VCaP (cell line): ENCODE data around the gene NDEL1.

ENCODE experiments used
- H3K27ac ChIP-seq: fragments of 450-650 bp; 2 replicates; pipeline ENCODE4 v1.5.1; 2017
- TF ChIP-seq, protein P1 (sequence below): fragments of 450-650 bp; conservative IDR thresholded peaks from 2 replicates; pipeline ENCODE4 v1.5.1; 2017; ENCODE audit warnings: mild to moderate bottlenecking, moderate library complexity

NDEL1 gene

DNA sequence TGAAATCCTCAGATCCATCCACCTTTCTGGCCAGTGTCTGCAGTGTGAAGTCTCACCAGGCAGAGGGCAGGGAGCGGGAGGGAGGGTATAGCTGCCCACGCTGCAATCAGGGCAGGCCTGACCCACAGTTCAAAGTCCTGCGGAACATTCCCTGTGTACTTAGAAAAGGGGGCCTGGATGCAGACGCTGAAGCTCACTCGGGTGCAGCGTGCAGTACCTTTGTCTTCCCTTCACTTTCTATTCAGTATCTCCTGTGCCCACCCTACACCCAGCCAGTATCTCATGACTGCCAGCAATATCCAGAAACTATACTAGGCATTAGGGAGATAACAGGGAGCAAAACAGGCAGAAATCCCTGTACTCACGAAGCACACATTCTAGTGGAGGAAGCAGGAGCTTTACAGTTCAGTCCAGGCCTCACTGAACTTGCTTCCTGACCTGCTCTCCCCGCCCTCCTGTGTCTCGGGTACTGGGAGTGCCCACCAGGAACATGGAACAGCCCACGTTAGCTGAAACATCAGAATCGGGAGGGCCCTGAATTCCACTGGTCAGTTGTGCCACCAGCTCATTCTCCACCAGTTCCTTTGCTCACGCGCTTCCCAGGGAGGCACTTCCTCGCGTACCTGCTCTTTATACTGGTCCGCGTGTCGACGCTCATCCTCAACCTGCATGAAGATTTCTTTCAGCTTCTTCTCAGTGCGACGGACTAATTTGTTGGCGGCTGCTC is 42.2 kb downstream of the NDEL1 start:
- H3K27ac ChIP-seq, result no peak overlapping the region
- TF ChIP-seq, protein P1, sequence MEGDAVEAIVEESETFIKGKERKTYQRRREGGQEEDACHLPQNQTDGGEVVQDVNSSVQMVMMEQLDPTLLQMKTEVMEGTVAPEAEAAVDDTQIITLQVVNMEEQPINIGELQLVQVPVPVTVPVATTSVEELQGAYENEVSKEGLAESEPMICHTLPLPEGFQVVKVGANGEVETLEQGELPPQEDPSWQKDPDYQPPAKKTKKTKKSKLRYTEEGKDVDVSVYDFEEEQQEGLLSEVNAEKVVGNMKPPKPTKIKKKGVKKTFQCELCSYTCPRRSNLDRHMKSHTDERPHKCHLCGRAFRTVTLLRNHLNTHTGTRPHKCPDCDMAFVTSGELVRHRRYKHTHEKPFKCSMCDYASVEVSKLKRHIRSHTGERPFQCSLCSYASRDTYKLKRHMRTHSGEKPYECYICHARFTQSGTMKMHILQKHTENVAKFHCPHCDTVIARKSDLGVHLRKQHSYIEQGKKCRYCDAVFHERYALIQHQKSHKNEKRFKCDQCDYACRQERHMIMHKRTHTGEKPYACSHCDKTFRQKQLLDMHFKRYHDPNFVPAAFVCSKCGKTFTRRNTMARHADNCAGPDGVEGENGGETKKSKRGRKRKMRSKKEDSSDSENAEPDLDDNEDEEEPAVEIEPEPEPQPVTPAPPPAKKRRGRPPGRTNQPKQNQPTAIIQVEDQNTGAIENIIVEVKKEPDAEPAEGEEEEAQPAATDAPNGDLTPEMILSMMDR, result no peak

DNA sequence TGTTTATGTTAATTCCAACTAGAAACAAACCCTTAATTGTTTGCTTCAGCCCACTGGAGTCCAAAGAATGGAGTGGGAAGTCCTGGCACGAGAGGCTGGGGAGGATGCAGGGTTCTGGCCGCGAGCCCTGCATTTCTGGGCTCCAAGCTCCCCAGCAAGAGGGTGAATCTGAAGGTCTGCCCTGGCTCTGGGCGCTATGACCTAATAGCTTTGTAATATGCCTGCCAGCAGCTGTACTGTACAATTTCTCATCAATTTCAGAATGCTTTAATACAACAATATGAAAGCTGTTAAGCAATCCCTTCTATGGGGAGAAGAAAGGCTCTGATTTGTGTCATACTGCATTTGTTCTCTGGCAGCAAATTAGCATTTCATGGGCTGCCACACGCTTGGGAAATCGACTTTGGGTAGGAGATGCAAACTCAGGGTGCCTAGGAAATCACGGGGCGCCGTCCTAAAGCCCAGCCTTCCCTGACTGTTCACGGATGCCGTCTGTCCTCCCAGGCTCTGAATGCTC is 43.8 kb downstream of the NDEL1 start:
- no peak overlapping the region for H3K27ac ChIP-seq
- TF ChIP-seq, protein P1, result no peak

DNA sequence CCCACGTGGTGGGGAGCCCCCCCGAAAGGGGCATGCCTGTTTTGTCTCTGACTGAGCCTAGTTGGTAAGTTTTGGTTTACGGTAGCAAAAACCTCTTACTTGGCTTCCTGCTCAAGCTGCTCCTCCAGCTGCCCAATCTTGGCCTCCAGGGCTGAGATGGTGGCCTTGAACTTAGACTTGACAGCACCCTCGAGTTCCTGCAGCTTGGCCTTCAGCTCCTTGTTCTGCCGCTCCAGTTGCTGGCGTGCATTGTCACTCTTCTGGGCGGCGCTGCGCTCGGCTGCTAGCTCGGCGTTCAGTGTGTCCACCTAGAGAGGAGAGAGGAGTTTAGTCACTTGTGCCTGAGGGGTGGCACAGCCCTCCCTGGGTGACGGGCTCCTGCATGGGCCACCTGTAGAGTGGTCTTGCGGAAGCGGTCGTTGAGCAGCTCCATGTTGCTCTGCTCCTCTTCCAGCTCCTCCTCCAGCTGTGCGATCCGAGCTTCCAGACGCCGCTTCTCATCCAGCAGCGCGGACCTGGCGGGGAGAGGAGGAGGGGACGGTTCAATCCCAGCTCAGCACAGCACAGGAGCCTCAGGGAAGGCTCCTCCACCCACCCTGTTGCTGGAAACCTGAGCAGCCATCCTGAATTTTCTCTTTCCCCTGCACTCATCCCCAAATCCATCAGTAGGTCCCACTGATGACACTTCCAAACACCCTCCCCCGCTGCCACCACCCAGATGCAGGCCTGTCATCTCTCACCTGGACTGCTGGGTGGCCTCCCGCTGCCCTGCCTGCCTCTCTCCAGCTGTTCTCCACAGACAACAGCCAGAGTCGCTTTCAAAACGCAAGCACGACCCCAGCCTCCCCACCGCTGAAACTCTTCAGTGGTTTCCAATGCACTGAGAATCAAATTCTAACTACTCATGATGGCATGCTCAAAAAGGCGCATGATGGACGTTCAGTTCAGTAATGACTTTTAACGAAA is 44.6 kb downstream of the NDEL1 start:
- TF ChIP-seq, protein P1, result no peak
- H3K27ac ChIP-seq, result no peak overlapping the region

DNA sequence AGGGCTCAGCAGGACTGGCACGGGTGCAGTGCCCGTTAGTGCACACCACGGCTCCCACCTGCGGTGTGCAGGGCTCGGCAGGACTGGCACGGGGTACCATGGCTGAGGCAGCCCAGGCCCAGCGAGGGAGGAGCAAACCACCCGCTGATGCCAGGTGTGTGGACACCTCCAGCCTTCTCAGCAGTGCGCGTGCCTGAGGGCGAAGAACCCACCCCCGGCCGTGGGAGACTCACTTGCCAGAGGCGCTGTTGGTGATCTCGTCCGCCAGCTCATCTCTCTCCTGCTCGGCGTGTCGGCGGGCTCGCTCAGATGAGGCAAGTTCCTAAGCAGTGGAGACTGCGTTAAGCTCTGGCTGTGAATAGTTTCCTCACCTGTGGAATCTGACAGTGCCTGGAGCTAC is 45.4 kb downstream of the NDEL1 start:
- TF ChIP-seq, protein P1, result no peak
- no peak overlapping the region for H3K27ac ChIP-seq

DNA sequence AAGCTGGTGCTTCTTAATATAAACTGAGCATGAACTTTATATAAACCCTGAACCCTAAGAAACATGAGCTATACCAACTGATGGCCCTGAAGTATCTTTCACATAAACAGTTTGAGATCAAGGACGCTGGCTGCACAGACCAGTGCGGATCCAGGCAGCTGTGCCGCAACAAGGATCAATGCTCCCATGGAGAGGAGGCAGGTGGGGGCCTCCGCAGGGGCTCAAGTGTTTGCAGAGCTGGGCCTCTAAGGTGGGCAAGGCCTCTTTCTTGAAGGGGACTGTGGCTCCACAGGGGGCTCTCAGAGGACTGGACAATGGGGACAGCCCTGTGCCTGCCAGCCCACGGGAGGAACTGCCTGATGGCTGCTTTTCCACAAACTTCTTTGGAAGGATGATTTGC is 46.0 kb downstream of the NDEL1 start:
- no peak overlapping the region for H3K27ac ChIP-seq

DNA sequence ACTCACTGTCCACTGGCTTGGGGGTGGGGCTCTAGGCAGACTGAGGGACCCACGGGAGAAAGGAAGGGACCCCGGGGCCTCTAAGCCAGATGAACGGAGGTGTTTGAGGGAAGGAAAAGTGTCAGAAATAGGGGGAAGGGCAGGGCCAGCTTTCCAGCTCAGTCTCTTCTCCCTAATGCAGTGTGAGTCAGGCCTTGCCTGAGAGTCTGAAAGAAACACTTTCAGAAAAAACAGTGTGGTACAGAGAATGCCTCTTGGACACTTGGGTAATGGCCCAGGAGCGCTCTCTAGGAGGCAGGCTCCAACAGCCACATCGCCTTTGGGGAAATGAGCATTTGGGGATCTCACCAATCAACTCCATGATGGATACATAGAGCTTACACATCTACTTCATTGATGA is 46.9 kb downstream of the NDEL1 start:
- TF ChIP-seq, protein P1, result no peak
- no peak overlapping the region for H3K27ac ChIP-seq

More for the DNA sequence above, 46.0 kb downstream of the NDEL1 start:
- TF ChIP-seq, protein P1, result no peak

DNA sequence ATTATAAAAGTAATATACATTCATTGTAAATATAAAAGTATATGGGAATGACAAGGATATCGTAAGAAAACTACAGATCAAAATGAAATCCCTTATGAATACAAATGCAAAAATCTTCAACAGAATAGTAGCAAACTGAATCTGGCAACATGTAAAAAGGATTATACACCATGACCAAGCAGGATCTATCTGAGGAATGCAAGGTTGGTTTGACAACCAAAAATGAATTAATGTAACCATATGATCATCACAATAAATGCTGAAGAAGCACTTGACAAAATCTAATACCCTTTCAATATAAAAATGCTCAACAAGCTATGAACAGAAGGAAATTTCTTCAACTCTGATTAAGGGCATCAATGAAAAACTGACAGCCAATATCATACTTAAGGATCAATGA is 48.8 kb downstream of the NDEL1 start:
- no peak overlapping the region for H3K27ac ChIP-seq
- TF ChIP-seq, protein P1, result no peak
